H1 (cell line): ENCODE data around the gene PMEPA1. TPM values are rescaled to one million over a fixed set of nuclear protein-coding genes. Genes with fewer than 3 reads are reported as not detected.

Experiments
- CTCF ChIA-PET: fragments of 300-600 bp; sonication (Branson Sonifier 250); formaldehyde crosslinking; loops from one replicate; lab custom pipeline; 2021; ENCODE audit not compliant: partially characterized antibody; lab: Charles Lee
- POLR2A ChIA-PET: fragments of 300-600 bp; sonication (Branson Sonifier 250); formaldehyde crosslinking; loops from one replicate; lab custom pipeline; 2021; ENCODE audit warnings: inconsistent platforms; ENCODE audit not compliant: partially characterized antibody; lab: Charles Lee
- DNase-seq, 2 experiments: peaks; one replicate each; pipeline versions ENCODE4 v3.0.0 to v3.0.0-alpha.2; 2010 to 2022; ENCODE audit warnings: low spot score in 2 of 2, low read depth in 1 of 2, mixed read lengths in 1 of 2
- FAIRE-seq: peaks from 2 replicates; lab custom pipeline; 2011; peaks lifted over from hg19 to GRCh38; lab: Jason Lieb, UNC
- H2AFZ ChIP-seq: 2 replicates; pipeline ENCODE4 v1.8.1; 2012; ENCODE audit warnings: low read length, inconsistent platforms
- H2AK5ac ChIP-seq: 2 replicates; pipeline ENCODE4 v1.6.1; 2013; ENCODE audit warnings: low read depth, low read length
- H2BK120ac ChIP-seq: replicated peaks from 2 replicates; pipeline ENCODE3; 2013; ENCODE audit warnings: low read depth, low read length, inconsistent platforms
- H2BK12ac ChIP-seq: 2 replicates; pipeline ENCODE4 v1.6.1; 2013; ENCODE audit warnings: low read depth, low read length
- H2BK15ac ChIP-seq: 2 replicates; pipeline ENCODE4 v1.6.1; 2013; ENCODE audit warnings: low read length
- H2BK20ac ChIP-seq: 2 replicates; pipeline ENCODE4 v1.6.1; 2013; ENCODE audit warnings: low read length
- H2BK5ac ChIP-seq: 2 replicates; pipeline ENCODE4 v1.6.1; 2013; ENCODE audit warnings: low read depth, low read length
- H3K14ac ChIP-seq: 2 replicates; pipeline ENCODE4 v1.6.1; 2013; ENCODE audit warnings: inconsistent platforms; ENCODE audit not compliant: insufficient read length
- H3K18ac ChIP-seq: 2 replicates; pipeline ENCODE4 v1.6.1; 2013; ENCODE audit warnings: low read length; ENCODE audit errors: extremely low read depth
- H3K23ac ChIP-seq: 2 replicates; pipeline ENCODE4 v1.6.1; 2013; ENCODE audit warnings: inconsistent platforms; ENCODE audit not compliant: insufficient read length
- H3K23me2 ChIP-seq: 2 replicates; pipeline ENCODE4 v1.6.1; 2013; ENCODE audit warnings: low read depth, low read length
- H3K27ac ChIP-seq: 2 replicates; pipeline ENCODE4 v1.6.1; 2011; ENCODE audit warnings: low read depth, low read length, inconsistent platforms
- H3K27me3 ChIP-seq, 4 experiments: replicated peaks in 1 of 4; 1 replicate in 1 of 4; 2 replicates in 3 of 4; pipeline versions ENCODE4 v1.6.1 to v1.8.1; 2011 to 2013; ENCODE audit warnings: low read length in 3 of 4, mild to moderate bottlenecking in 3 of 4, inconsistent platforms in 2 of 4, mixed read lengths in 2 of 4, moderate library complexity in 1 of 4; ENCODE audit not compliant: control insufficient read depth in 3 of 4, insufficient read depth in 3 of 4; ENCODE audit errors: extremely low read depth in 1 of 4
- H3K36me3 ChIP-seq, 4 experiments: 2 replicates each; pipeline versions ENCODE4 v1.6.1 to v1.8.1; 2011 to 2013; ENCODE audit warnings: mild to moderate bottlenecking in 4 of 4, low read length in 3 of 4, moderate library complexity in 2 of 4, control low read depth in 1 of 4, inconsistent platforms in 1 of 4; ENCODE audit not compliant: insufficient read depth in 4 of 4, control insufficient read depth in 2 of 4
- H3K4ac ChIP-seq: replicated peaks from 2 replicates; pipeline ENCODE3; 2013; ENCODE audit warnings: low read length, low read depth, mixed read lengths, inconsistent platforms; ENCODE audit not compliant: insufficient read length
- H3K4me1 ChIP-seq, 4 experiments: replicated peaks in 1 of 4; 1 replicate in 1 of 4; 2 replicates in 3 of 4; pipeline versions ENCODE4 v1.6.1 to v1.8.1; 2011 to 2013; ENCODE audit warnings: low read length in 3 of 4, inconsistent platforms in 2 of 4, mixed read lengths in 1 of 4; ENCODE audit not compliant: insufficient read depth in 4 of 4, control insufficient read depth in 3 of 4
- H3K4me2 ChIP-seq, 2 experiments: 2 replicates each; pipeline versions ENCODE4 v1.6.1 to v1.8.1; 2011 to 2013; ENCODE audit warnings: low read depth in 2 of 2, low read length in 2 of 2, control low read depth in 1 of 2, inconsistent platforms in 1 of 2, mild to moderate bottlenecking in 1 of 2; ENCODE audit not compliant: insufficient read depth in 1 of 2
- H3K4me3 ChIP-seq, 4 experiments: fragments of 200-600, 300-600 bp in 1 of 4; sonication (generic), shearing (Covaris generic), sonication (Bioruptor Twin) in 1 of 4; 2 replicates each; pipeline versions ENCODE4 v1.5.1 to v1.8.1; 2011 to 2016; ENCODE audit warnings: low read length in 4 of 4, low read depth in 3 of 4, control low read depth in 2 of 4, inconsistent platforms in 2 of 4, mild to moderate bottlenecking in 2 of 4, mixed read lengths in 1 of 4, moderate library complexity in 1 of 4; ENCODE audit not compliant: insufficient read depth in 2 of 4; ENCODE audit errors: extremely low read depth in 1 of 4
- H3K56ac ChIP-seq: replicated peaks from 2 replicates; pipeline ENCODE3; 2013; ENCODE audit warnings: low read depth, mild to moderate bottlenecking, mixed read lengths, low read length, inconsistent platforms; ENCODE audit not compliant: insufficient read length
- H3K79me1 ChIP-seq: 2 replicates; pipeline ENCODE4 v1.6.1; 2013; ENCODE audit warnings: low read depth, low read length, control low read depth
- H3K79me2 ChIP-seq, 2 experiments: 2 replicates each; pipeline versions ENCODE4 v1.6.1 to v1.8.1; 2012 to 2013; ENCODE audit warnings: low read length in 2 of 2, mild to moderate bottlenecking in 2 of 2, inconsistent platforms in 1 of 2; ENCODE audit not compliant: insufficient read depth in 2 of 2, control insufficient read depth in 1 of 2
- H3K9ac ChIP-seq, 4 experiments: replicated peaks in 1 of 4; 1 replicate in 1 of 4; 2 replicates in 3 of 4; pipeline versions ENCODE4 v1.6.1 to v1.8.1; 2011 to 2013; ENCODE audit warnings: low read depth in 3 of 4, low read length in 3 of 4, control low read depth in 2 of 4, mild to moderate bottlenecking in 2 of 4, moderate library complexity in 2 of 4, inconsistent platforms in 1 of 4; ENCODE audit errors: extremely low read depth in 1 of 4
- H3K9me3 ChIP-seq, 2 experiments: 2 replicates each; pipeline versions ENCODE4 v1.6.1 to v1.8.1; 2012 to 2013; ENCODE audit warnings: mild to moderate bottlenecking in 2 of 2, moderate library complexity in 2 of 2, control low read depth in 1 of 2, inconsistent platforms in 1 of 2, low read depth in 1 of 2, low read length in 1 of 2, mixed read lengths in 1 of 2; ENCODE audit not compliant: insufficient read depth in 2 of 2
- H4K20me1 ChIP-seq, 2 experiments: replicated peaks in 1 of 2; 2 replicates each; pipeline versions ENCODE3 to v1.8.1; 2011 to 2013; ENCODE audit warnings: inconsistent platforms in 2 of 2, low read length in 2 of 2, mild to moderate bottlenecking in 1 of 2; ENCODE audit not compliant: insufficient read depth in 2 of 2, control insufficient read depth in 1 of 2
- H4K5ac ChIP-seq: 2 replicates; pipeline ENCODE4 v1.6.1; 2013; ENCODE audit warnings: low read length, low read depth, mixed read lengths, inconsistent platforms; ENCODE audit not compliant: insufficient read length
- H4K8ac ChIP-seq: 2 replicates; pipeline ENCODE4 v1.8.0; 2013; ENCODE audit warnings: mild to moderate bottlenecking, moderate library complexity, low read length, inconsistent platforms; ENCODE audit not compliant: insufficient read depth; ENCODE audit errors: extremely low read depth
- H4K91ac ChIP-seq: replicated peaks from 2 replicates; pipeline ENCODE3; 2013; ENCODE audit warnings: low read length, mixed read lengths, inconsistent platforms; ENCODE audit not compliant: insufficient read length
- BACH1 ChIP-seq: IDR thresholded peaks from 2 replicates; pipeline ENCODE4 v1.6.1; 2012; ENCODE audit warnings: low read length, improper control_type of control experiment
- NRF1 ChIP-seq: IDR thresholded peaks from 2 replicates; pipeline ENCODE4 v1.6.1; 2011; ENCODE audit warnings: mild to moderate bottlenecking, low read depth, low read length, improper control_type of control experiment
- PHF8 ChIP-seq: fragments of 200-600 bp; sonication (generic); conservative IDR thresholded peaks from 2 replicates; pipeline ENCODE4 v1.7.1; 2012; ENCODE audit warnings: low read depth, mild to moderate bottlenecking, inconsistent platforms, low read length, moderate library complexity
- SP4 ChIP-seq: IDR thresholded peaks from 2 replicates; pipeline ENCODE4 v1.6.1; 2012; ENCODE audit warnings: low read length, inconsistent platforms
- WGBS, 2 experiments: shearing (Covaris generic) in 1 of 2; methylation state at CpG; one replicate each; pipeline versions ENCODE4 v1.1.6 to v1.1.7; 2013 to 2015; ENCODE audit warnings: low lambda C conversion rate in 2 of 2, mixed read lengths in 2 of 2, inconsistent platforms in 1 of 2, low coverage in 1 of 2, missing lambda C conversion rate in 1 of 2; ENCODE audit not compliant: insufficient replicate concordance in 2 of 2, insufficient coverage in 1 of 2, insufficient read length in 1 of 2; ENCODE audit errors: extremely low coverage in 1 of 2, missing lambda C conversion rate in 1 of 2; 5-methylcytosine and 5-hydroxymethylcytosine counted together
- polyA plus RNA-seq, 7 experiments: library from polyadenylated mRNA; depleted of rRNA in 3 of 7; stranded (reverse) in 5 of 7; unstranded in 2 of 7; fragments of >200 nt in 5 of 7; fragments of 200-250 nt in 2 of 7; gene quantifications; 1 replicate in 5 of 7; 2 replicates in 1 of 7; 4 replicates in 1 of 7; pipeline versions ENCODE4 v1.2.1 to v1.2.3, GENCODE V29; 2011 to 2013; ENCODE audit warnings: missing spikeins in 2 of 7, mixed read lengths in 2 of 7
- total RNA-seq: library from RNA; stranded (reverse); fragmentation: NEBNext Ultra II Directional; extraction: Animal tissue kit (Norgen Biotek cat#: 25700); gene quantifications from 2 replicates; pipeline ENCODE4 v1.2.1, GENCODE V29; 2021

PMEPA1 gene
- total and polyA plus RNA-seq, 2 of the 8 experiments (the other 6 are each of a cell fraction or from before 2014, with no cell fraction given): 12.7 to 20.5 TPM

- Histone ChIP-seq H3K36me3 (no peaks in the 10 kb centered on the region), H2BK15ac (no peak overlapping the region), H3K23ac (no peak overlapping the region), H3K23me2 (no peaks in the 10 kb centered on the region), H2AFZ (no peak overlapping the region), H3K4me3 (no peak overlapping the region), H3K4me2 (no peak overlapping the region), H3K27me3 (no peaks in the 10 kb centered on the region), H4K20me1 (peaks cover 17 to 25% of the 10 kb centered on the region in 2 experiments), H3K4me1 (peaks cover 12 to 38% (median 19%) of the 10 kb centered on the region in 4 experiments), H3K79me1 (peaks cover 40% of the 10 kb centered on the region), H3K27ac (no peak overlapping the region), H3K14ac (no peak overlapping the region)
- CTCF ChIA-PET: interaction anchor here (1.4 kb wide), 1 partner anchor 11 kb away, joined by 3 read pairs; no protein-coding TSS in a partner anchor
- FAIRE-seq: no peak
- WGBS, 2 experiments: 73% methylated on average over 12 of the region's 12 CpGs; no CpG with 5 or more reads in 1 of the 2 experiments
- DNase-seq: no peak
- TF ChIP-seq NRF1 (no peak), SP4 (no peak), PHF8 (no peak), BACH1 (no peak)
- TF ChIP-seq, all 59 proteins: peak for 0
- Histone ChIP-seq H3K18ac (no peak overlapping the region), H3K9ac (no peak overlapping the region), H3K9me3 (no peaks in the 10 kb centered on the region), H4K8ac (no peak overlapping the region), H2BK5ac (no peak overlapping the region), H2BK120ac (no peak overlapping the region), H4K5ac (no peak overlapping the region), H3K4ac (no peak overlapping the region), H3K79me2 (peaks cover 4 to 80% of the 10 kb centered on the region in 2 experiments; a peak in 3 of 4 replicates), H3K56ac (no peak overlapping the region), H2BK12ac (0 out of 2 replicates have a peak overlapping the region, but pooled peaks have one; percentile 11), H2AK5ac (no peak overlapping the region), H4K91ac (no peak overlapping the region), H2BK20ac (0 out of 2 replicates have a peak overlapping the region, but pooled peaks have one; percentile 32)
- POLR2A ChIA-PET: interaction anchor here (1.7 kb wide), 1 partner anchor 13 kb away, joined by 4 read pairs; no protein-coding TSS in a partner anchor
These were observed 31.5 kb downstream of the PMEPA1 start for GRCh38 chr20:57678340-57678739.
